ENCODE results near the gene PDIA3. TPM values are rescaled to one million over a fixed set of nuclear protein-coding genes. Genes with fewer than 3 reads are reported as not detected.

The PDIA3 gene
- total RNA-seq, 4 donors from 2014 or later = 70.6 to 256 (median 101) TPM

DNA sequence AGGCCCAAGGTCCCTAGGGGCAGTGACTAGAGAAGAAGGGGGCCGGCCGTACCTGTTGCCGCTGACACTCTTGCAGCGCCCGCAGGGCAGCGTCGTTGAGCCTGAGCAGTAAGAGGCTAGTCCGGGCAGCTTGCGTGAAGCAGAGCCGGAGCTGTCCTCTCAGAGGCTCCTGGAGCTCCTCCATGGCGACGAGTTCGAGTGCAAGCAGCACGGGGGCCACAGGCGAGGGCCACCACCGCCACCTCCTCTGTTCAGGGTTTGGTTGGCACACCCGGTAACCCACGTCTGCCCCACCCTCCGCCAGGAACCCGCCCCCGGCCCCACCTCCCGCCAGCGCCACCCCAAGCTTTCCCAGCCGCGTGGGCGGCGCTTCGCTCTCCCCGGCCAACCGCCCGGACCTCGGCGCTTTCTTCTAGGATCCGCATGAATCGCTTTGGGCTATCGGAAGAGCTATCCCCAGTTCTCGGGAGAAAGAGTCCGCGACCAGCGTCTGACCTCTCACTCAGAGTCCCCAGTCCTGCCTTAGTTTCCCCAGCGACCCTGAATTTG, 30.6 kb downstream of the PDIA3 start, which contains the start of gene ELL3:
Gene ELL3, minus strand, starts transcription at position 249 of the 549 bp plus-strand sequence. Its CDS starts 65 bp downstream, at position 184.
- Histone ChIP-seq H3K4me1 (peaks cover 9 to 27% (median 23%) of the 10 kb centered on the region in 4 donors), H3K27me3 (no peaks in the 10 kb centered on the region), H3K27ac (replicated peaks in 1 of 4) (peak within 1 kb of the TSS; percentile 84 to 94 (median 92)), H3K4me3 (peak within 1 kb of the TSS; percentile 64 to 79 (median 67)), H3K9me3 (no peaks in the 10 kb centered on the region), H3K36me3 (peaks cover 6 to 23% (median 21%) of the 10 kb centered on the region in 4 donors)
- no peak for TF ChIP-seq CTCF (IDR thresholded peaks at IDR 0.05)
- TF ChIP-seq POLR2A (IDR thresholded peaks at IDR 0.05; ENCODE audit: low read depth) = peak; percentile 8
- peak in 1 of 2 donors; percentile 56 for TF ChIP-seq POLR2AphosphoS5 (IDR thresholded peaks at IDR 0.05)
- no peak for TF ChIP-seq EP300 (IDR thresholded peaks at IDR 0.05)
- intact Hi-C loops (cut with DNase I) = no loop called here
- WGBS = no CpG with 5 or more reads among the region's 41 CpGs
- DNase-seq (ENCODE audit: extremely low spot score) = peak; percentile 94

- Histone ChIP-seq H3K4me1 (peaks cover 9 to 27% (median 23%) of the 10 kb centered on the region in 4 donors), H3K27me3 (no peaks in the 10 kb centered on the region), H3K9me3 (no peaks in the 10 kb centered on the region), H3K36me3 (peaks cover 0 to 17% (median 15%) of the 10 kb centered on the region in 4 donors), H3K4me3 (peak overlapping the region; percentile 64 to 79 (median 67)), H3K27ac (replicated peaks in 1 of 4) (peak overlapping the region; percentile 84 to 94 (median 92))
- WGBS = 4% methylated on average over 20 of the region's 31 CpGs
- intact Hi-C loops (cut with DNase I) = no loop called here
- DNase-seq (ENCODE audit: extremely low spot score) = peak; percentile 96
- peak; percentile 59 to 67 for TF ChIP-seq POLR2AphosphoS5 (IDR thresholded peaks at IDR 0.05)
- TF ChIP-seq EP300 (IDR thresholded peaks at IDR 0.05) = no peak
- TF ChIP-seq POLR2A (IDR thresholded peaks at IDR 0.05; ENCODE audit: low read depth) = no peak
- TF ChIP-seq CTCF (IDR thresholded peaks at IDR 0.05) = peak; percentile 76 to 84 (median 80)
Measured at GRCh38 chr15:43777267-43777914, 31.2 kb downstream of the PDIA3 start.

DNA sequence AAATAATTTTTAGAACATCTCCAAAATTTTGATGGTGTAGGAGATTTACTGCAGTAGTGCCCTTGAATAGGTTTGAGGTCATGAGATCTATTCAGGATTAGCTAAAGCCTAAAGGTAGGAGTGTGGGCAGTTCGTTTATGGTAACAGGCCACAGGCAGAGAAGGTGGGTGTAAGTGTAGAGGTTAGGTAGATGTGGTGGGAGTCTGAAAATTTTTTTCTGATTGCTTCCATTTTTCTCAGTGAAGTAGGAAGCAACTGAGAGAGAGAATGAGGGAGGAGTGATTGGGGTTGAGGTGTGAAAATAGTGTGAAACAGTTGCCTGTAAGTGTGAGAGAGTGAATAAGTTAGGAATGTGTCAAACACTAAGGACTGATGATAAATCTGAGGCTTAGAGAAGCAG, 32.8 kb downstream of the PDIA3 start:
- H3K27ac ChIP-seq (replicated peaks in 1 of 4) = no peak overlapping the region
- no peaks in the 10 kb centered on the region for H3K9me3 ChIP-seq
- peaks cover 9 to 27% (median 23%) of the 10 kb centered on the region in 4 donors for H3K4me1 ChIP-seq
- H3K4me3 ChIP-seq = no peak overlapping the region
- no peak for TF ChIP-seq POLR2A (IDR thresholded peaks at IDR 0.05; ENCODE audit: low read depth)
- intact Hi-C loops (cut with DNase I) = no loop called here
- H3K36me3 ChIP-seq = peaks cover 0 to under 1% (median 0%) of the 10 kb centered on the region in 4 donors
- DNase-seq (ENCODE audit: extremely low spot score) = no peak
- no peaks in the 10 kb centered on the region for H3K27me3 ChIP-seq
- 73% methylated on average over 1 of the region's 1 CpG for WGBS

DNA sequence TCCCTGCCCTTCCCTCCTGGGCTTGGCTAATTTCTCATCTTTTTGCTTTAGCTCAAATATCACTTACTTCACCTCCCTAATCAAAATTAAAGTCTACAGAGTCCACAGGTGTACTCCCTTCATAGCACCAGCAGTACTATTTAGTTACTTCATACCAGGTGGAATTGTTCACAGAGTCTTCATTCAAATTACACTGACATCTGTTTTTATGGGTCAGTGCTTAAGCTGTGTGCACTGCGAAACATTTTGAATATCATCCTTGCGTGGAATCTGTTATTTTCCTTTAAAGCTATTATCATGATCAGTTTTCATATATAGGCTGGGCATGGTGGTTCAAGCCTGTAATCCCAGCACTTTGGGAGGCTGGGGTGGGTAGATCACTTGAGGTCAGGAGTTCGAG, 43.2 kb downstream of the PDIA3 start:
- no peaks in the 10 kb centered on the region for H3K9me3 ChIP-seq
- TF ChIP-seq CTCF (IDR thresholded peaks at IDR 0.05) (no peak), EP300 (IDR thresholded peaks at IDR 0.05) (no peak)
- intact Hi-C loops (cut with DNase I) = no loop called here
- peaks cover under 1 to 12% (median 11%) of the 10 kb centered on the region in 4 donors for H3K36me3 ChIP-seq
- no peaks in the 10 kb centered on the region for H3K27me3 ChIP-seq
- H3K4me3 ChIP-seq = no peak overlapping the region
- DNase-seq (ENCODE audit: extremely low spot score) = no peak
- WGBS = 97% methylated on average over 3 of the region's 3 CpGs
- no peak overlapping the region for H3K27ac ChIP-seq (replicated peaks in 1 of 4)
- peaks cover 14 to 21% (median 18%) of the 10 kb centered on the region in 4 donors for H3K4me1 ChIP-seq

DNA sequence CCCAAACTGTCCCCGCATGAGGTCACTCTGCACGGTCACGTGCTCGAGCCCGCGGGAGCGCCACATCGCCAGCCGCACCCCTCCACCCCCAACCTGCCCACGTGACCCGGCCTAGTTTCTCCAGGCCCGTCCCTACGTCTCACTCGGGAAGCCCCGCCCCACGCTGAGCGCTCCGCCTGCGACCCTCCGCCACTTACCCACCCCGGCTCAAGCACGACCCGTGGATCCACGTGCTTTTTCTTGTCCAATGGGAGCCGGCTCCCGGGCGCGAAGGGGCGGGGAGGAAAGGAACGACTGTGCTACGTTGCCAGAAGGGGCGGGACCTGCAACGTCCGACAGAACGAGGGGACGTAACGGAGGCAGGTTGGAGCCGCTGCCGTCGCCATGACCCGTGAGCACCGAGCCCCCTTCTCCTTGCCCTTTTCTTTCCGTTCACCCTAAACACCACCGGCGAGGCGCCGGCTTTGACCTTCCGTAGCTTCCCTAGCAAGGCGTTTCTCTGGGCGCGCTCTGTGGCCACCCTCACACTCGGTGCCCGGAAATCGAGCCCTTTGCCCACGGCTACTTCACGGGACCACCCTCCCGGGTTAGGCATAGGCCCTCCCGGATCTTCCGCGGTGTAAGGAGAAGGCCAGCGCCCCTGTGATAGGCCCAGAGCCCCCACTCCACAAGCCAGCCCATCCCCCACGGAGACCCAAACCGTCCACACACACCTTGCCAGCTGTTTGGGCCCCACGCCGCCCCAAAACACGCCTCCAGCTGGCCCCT, 45.9 kb downstream of the PDIA3 start, which contains the start of gene SERF2:
Gene SERF2, plus strand, starts transcription at position 328 of the 768 bp plus-strand sequence. Its CDS starts 57 bp downstream, at position 385.
- H3K36me3 ChIP-seq = peaks cover 10 to 39% (median 37%) of the 10 kb centered on the region in 4 donors
- no peaks in the 10 kb centered on the region for H3K9me3 ChIP-seq
- H3K27me3 ChIP-seq = no peaks in the 10 kb centered on the region
- peak within 1 kb of the TSS; percentile 98 to 99 (median 98) for H3K27ac ChIP-seq (replicated peaks in 1 of 4)
- intact Hi-C loops (cut with DNase I) = no loop called here
- peaks cover 34 to 48% (median 45%) of the 10 kb centered on the region in 4 donors for H3K4me1 ChIP-seq
- TF ChIP-seq POLR2A (IDR thresholded peaks at IDR 0.05; ENCODE audit: low read depth) = peak; percentile 97
- TF ChIP-seq POLR2AphosphoS5 (IDR thresholded peaks at IDR 0.05) = peak; percentile 98 to 100
- no peak for TF ChIP-seq EP300 (IDR thresholded peaks at IDR 0.05)
- peak in 1 of 3 experiments; percentile 5 for TF ChIP-seq CTCF (IDR thresholded peaks at IDR 0.05)
- 2% methylated on average over 30 of the region's 66 CpGs for WGBS
- DNase-seq (ENCODE audit: extremely low spot score) = peak; percentile 100
- H3K4me3 ChIP-seq = peak within 1 kb of the TSS; percentile 92 to 98 (median 96)
